ENCODE data around the gene DSCAML1.

DNA sequence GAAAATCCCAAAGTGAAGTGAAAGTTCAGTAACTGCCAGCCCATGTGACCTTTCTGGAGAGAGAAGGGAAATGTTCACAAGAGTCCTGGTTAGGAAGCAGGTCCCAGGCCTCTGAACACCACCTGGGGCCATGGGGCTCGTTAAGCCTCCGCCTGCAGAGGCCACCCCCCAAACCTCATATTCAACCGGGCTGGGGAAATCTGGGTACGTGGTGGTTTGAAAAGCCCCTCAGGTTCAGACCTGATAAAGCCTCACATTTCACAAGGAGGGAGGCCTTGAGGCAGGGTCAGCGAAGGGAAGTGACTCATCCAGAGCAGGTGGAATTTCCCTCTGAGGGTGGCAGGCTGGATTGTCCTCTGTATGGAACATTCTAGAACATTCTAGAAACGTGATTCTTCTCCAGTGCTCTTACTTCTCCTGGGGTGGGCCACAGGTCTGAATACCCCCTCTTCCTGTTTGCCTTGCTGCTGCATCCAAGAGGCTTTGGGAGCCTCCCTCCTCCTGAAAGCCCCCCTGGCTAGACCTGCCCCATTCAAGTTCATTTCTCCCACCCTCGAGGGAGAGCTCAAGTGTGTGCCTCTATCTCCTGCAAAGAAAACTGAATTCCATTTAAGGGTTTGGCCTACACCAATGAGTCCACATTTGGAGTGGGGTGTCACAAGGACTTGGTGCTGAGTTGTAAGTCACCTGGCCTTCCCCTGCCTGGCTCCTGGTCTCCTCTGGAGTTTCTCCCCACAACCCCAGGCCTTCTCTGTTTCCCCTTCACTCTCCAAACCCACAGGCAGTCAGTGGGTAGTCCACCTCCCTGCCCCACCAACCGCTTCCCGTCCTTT, 21.2 kb upstream of the DSCAML1 start:
- TF ChIP-seq, protein P1, sequence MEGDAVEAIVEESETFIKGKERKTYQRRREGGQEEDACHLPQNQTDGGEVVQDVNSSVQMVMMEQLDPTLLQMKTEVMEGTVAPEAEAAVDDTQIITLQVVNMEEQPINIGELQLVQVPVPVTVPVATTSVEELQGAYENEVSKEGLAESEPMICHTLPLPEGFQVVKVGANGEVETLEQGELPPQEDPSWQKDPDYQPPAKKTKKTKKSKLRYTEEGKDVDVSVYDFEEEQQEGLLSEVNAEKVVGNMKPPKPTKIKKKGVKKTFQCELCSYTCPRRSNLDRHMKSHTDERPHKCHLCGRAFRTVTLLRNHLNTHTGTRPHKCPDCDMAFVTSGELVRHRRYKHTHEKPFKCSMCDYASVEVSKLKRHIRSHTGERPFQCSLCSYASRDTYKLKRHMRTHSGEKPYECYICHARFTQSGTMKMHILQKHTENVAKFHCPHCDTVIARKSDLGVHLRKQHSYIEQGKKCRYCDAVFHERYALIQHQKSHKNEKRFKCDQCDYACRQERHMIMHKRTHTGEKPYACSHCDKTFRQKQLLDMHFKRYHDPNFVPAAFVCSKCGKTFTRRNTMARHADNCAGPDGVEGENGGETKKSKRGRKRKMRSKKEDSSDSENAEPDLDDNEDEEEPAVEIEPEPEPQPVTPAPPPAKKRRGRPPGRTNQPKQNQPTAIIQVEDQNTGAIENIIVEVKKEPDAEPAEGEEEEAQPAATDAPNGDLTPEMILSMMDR (IDR thresholded peaks at IDR 0.05), result peak in 1 of 5 experiments; percentile 12
- TF ChIP-seq EP300 (IDR thresholded peaks at IDR 0.05; ENCODE audit: low read depth), result no peak
